SK-N-SH treated with all-trans-retinoic acid at 6 μM for 48 hours (cell line): ENCODE data around the gene HOXC10.

ENCODE experiments used
- PPARA ChIP-seq: fragments of 250-450 bp; sonication (Bioruptor Pico); IDR thresholded peaks from 2 replicates; pipeline ENCODE4 v1.5.0; 2020; ENCODE audit warnings: mild to moderate bottlenecking, borderline replicate concordance
- TF ChIP-seq, protein P1 (sequence below): fragments of 250-450 bp; sonication (Bioruptor Pico); IDR thresholded peaks from 2 replicates; pipeline ENCODE4 v1.5.1; 2021; ENCODE audit warnings: mild to moderate bottlenecking, moderate library complexity

DNA sequence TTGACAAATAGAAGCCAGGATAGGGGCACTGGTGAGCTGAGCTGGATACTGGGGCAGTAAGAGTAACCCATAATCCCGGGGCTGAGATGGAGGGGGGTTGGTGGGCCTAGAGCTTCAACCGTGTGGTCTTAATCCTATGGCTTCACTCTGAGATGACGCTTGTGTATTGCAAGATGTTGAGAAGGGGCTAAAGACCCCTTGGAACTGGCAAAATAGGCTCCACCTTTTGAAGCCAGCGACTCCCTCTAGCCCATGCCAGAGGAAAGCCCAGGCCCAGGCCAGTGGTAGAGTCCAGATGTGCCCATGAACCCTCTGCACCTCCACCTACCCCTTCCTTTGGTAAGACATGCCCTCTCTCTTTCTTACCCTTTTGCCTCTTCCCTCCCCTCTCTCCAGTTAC lies 25.6 kb upstream of the HOXC10 start:
- TF ChIP-seq PPARA (CRISPR knock-in tag): no peak
- TF ChIP-seq, protein P1, sequence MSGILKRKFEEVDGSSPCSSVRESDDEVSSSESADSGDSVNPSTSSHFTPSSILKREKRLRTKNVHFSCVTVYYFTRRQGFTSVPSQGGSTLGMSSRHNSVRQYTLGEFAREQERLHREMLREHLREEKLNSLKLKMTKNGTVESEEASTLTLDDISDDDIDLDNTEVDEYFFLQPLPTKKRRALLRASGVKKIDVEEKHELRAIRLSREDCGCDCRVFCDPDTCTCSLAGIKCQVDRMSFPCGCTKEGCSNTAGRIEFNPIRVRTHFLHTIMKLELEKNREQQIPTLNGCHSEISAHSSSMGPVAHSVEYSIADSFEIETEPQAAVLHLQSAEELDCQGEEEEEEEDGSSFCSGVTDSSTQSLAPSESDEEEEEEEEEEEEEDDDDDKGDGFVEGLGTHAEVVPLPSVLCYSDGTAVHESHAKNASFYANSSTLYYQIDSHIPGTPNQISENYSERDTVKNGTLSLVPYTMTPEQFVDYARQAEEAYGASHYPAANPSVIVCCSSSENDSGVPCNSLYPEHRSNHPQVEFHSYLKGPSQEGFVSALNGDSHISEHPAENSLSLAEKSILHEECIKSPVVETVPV: no peak
